Fibroblast of peridontal ligament (primary cell): ENCODE results near the gene TMEM266.

Experiments
- DNase-seq: peaks from one replicate; pipeline ENCODE4 v3.0.0-alpha.2; 2010; ENCODE audit errors: extremely low read depth

The TMEM266 gene

DNA sequence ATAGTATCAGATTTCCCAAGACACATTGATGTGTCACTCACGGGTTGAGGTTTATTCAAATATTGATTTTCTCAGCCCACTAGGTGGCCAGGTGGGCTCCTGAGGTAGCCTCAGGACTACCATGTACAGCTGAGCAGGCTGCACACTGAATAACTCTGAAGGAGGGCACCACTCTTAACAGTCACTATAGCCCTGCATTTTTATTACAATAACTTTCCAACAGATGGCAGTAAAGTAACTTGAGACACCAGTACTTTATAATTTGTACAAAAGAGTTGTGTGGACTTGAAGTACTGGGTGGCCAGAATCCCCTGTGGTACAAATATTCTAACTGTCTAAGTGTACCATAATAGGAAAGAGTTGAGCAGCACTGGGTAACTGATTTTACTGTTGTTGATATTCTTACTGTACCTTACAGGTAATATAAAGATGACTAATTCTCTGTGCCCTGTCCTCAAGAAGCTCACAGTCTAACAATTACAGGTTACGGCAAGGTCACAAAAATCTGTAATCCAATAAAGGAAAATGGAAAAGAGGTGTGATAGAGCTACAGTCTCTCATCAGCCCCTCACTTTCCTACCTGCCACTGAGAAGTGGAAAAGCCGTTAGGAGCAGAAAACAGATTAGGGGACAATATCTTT, 175.5 kb downstream of the TMEM266 start:
- DNase-seq: peak; percentile 63

DNA sequence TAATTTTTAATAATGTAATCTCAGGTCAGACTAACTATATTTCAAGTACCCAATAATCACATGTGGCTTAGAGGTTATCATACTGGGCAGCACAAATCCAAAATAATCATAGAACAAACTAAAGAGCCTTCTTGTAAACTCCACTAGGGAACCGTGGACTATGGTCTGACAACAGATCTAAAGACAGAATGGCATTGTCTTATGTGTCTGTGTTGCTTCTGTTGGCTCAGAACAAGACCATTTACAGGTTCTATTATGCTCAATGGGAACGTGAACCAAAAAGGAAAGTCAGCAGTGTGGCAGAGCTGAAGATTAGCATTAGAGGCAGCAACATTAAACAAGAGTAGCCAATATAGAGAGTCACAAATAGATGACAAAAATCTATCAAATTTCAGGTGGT, 176.6 kb downstream of the TMEM266 start:
- DNase-seq: no peak

GRCh38 chr15:76239786-76240185, 180.0 kb downstream of the TMEM266 start:
- no peak for DNase-seq

GRCh38 chr15:76245072-76245610, 185.4 kb downstream of the TMEM266 start:
- DNase-seq: no peak

DNA sequence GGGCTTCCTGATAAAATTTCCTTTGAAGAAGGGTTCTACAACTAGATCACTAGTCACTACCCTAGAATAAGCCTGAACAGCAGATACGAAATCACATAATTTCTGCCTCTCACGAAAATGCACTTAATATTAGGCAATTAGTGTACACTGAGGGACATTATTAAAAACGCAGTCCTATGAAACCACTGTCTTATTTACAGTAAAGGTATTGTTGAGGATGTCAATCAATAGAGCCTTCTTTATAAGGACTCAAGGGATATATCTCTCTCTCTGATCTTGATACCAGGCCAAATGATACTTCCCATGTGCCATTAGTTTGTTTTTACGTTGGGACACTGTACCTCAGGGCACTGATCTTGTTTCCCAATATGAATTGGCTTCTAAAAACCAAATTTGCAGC, 191.9 kb downstream of the TMEM266 start:
- DNase-seq: no peak

DNA sequence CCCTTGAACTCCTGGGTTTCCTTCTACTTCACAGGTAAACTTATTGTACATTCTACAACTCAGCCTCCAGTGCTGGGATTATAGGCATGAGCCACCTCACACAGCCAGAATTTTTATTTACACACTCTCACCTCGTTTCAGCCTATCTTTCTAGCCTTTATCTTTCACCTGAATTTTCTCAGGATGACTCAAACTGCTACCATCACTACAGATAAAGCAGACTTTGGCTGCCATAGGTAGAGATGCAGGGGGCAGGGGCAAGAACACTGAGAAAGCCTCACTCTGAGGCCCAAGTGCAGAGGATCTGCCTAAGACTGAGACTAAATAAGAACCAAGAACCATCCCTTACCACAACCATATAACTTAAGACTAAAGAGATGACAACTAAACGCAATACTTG, 192.5 kb downstream of the TMEM266 start:
- no peak for DNase-seq

DNA sequence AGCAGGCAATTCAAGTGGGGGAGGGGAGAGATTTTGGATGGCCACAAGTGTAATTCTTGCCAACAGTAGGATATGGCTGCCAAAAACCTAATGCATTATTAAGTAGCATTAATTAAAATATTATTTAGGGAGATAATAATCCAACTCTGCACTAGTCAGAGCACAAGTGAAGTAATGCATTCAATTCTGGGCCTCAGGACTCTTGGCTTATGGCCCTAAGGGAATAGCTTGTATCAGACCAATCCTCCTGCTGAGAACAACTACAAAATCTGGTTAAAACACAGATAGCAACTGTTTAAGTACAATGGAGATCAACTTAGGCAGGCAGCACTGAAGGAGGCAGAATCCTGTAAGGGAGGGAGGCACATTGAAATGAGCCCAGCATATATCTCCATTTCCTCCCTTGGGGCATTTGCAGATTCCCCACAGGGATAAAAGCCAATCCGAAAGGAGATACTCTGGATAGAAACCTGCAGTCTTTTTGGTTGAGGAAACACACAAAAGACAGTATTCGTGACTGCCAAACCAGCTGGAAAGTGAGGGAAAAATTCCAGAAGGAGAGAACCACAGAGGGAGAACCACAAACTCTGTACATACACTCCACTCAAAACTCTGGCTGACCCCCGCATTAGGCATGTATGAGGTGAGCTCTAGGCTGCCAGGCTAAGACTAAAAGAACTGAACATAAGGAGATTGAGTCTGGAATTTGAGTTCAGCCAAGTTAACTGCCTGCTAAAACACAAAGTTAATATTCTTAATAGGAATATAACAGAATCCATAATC, 194.1 kb downstream of the TMEM266 start:
- DNase-seq: peak; percentile 22
